Lung (tissue), 12 donors: ENCODE data around the gene CCDC150. TPM values are rescaled to one million over a fixed set of nuclear protein-coding genes. Genes with fewer than 3 reads are reported as not detected.
"Not testable (repeated sequence)": the region's sequence is repeated elsewhere in the genome, so short reads cannot be mapped to it uniquely, and the experiment has no call there.

Experiments used
- ATAC-seq: fragments of 200-7000 bp; cut with Tn5 transposase; one replicate; pipeline ENCODE4 v1.9.1; 2020; ENCODE audit warnings: moderate number of reproducible peaks; ENCODE audit not compliant: insufficient read depth, low FRiP score
- DNase-seq, 3 donors: peaks; one replicate each; pipeline ENCODE4 v3.0.0-alpha.2; 2013 to 2017
- H3K27ac ChIP-seq, 2 donors: one replicate each; pipeline ENCODE4 v1.5.1; 2013; ENCODE audit warnings: mild to moderate bottlenecking in 2 of 2, moderate library complexity in 2 of 2, control low read depth in 1 of 2, inconsistent platforms in 1 of 2, low read depth in 1 of 2, low read length in 1 of 2
- H3K27me3 ChIP-seq, 3 donors: one replicate each; pipeline ENCODE4 v1.5.1; 2013; ENCODE audit warnings: low read length in 2 of 3; ENCODE audit not compliant: control insufficient read depth in 3 of 3, insufficient read depth in 3 of 3
- H3K36me3 ChIP-seq, 4 donors: one replicate each; pipeline ENCODE4 v1.5.1; 2013; ENCODE audit warnings: low read length in 4 of 4, mild to moderate bottlenecking in 1 of 4, moderate library complexity in 1 of 4; ENCODE audit not compliant: control insufficient read depth in 4 of 4, insufficient read depth in 4 of 4
- H3K4me1 ChIP-seq, 5 donors: one replicate each; pipeline ENCODE4 v1.5.1; 2013; ENCODE audit warnings: low read length in 5 of 5, mild to moderate bottlenecking in 2 of 5, moderate library complexity in 1 of 5; ENCODE audit not compliant: control insufficient read depth in 5 of 5, insufficient read depth in 5 of 5
- H3K4me3 ChIP-seq: one replicate; pipeline ENCODE4 v1.5.1; 2013; ENCODE audit warnings: mild to moderate bottlenecking, control low read depth, moderate library complexity
- H3K9ac ChIP-seq, 2 donors: one replicate each; pipeline ENCODE4 v1.5.1; 2013; ENCODE audit warnings: low read length in 2 of 2, control low read depth in 1 of 2; ENCODE audit not compliant: insufficient read depth in 1 of 2
- H3K9me3 ChIP-seq, 4 donors: one replicate each; pipeline ENCODE4 v1.5.1; 2013; ENCODE audit warnings: low read length in 3 of 4, mild to moderate bottlenecking in 1 of 4, moderate library complexity in 1 of 4; ENCODE audit not compliant: control insufficient read depth in 4 of 4, insufficient read depth in 3 of 4
- WGBS, 2 donors: extraction: QIAGEN DNeasy Blood & Tissue Kit; methylation state at CpG; one replicate each; pipeline ENCODE4 v1.1.7; 2013; 5-methylcytosine and 5-hydroxymethylcytosine counted together
- polyA plus RNA-seq, 2 donors: library from polyadenylated mRNA; stranded (reverse); fragments of 200-250 nt; gene quantifications; one replicate each; pipeline ENCODE4 v1.2.1, GENCODE V29; 2013
- total RNA-seq, 2 donors: library from RNA; depleted of rRNA in 1 of 2; stranded (reverse); fragments of >200 nt in 1 of 2; gene quantifications; one replicate each; pipeline ENCODE4 v1.2.1, GENCODE V29; 2014 to 2021
- TF ChIP-seq, protein P1 (sequence below): IDR thresholded peaks from 2 replicates; pipeline ENCODE4 v1.5.1; 2012; ENCODE audit warnings: mild to moderate bottlenecking; ENCODE audit errors: control extremely low read depth, extremely low read depth
- donor health status: control.
- donor health status: control.
- donor health status: Bipolar disorder and iron deficiency.
- donor health status: healthy.
- donor health status: DM: yes; HTN: yes; CAD: no.

The CCDC150 gene
- total and polyA plus RNA-seq, 4 donors: 0.31 to 7.1 (median 0.93) TPM

DNA sequence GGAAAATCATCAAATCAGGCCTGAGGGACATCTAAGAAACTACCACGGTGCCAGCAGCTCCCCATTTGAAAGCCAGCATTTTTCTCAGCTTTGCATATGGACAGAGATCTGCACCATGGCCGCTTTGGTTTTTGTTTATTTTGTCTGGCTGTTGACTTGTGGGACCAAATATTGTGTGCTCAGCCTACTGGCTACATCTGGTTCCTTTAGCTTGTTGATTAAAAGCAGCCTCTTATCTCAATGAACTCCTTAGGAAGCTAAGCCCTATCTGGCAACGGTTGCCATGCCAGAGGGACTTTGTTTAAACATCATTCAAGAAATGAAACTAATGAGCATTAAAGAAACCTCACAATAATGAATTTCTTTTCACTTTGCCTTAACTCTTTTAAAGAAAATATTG is 32.4 kb upstream of the CCDC150 start:
- Histone ChIP-seq H3K27me3 (no peaks in the 10 kb centered on the region), H3K9ac (no peak overlapping the region), H3K9me3 (no peaks in the 10 kb centered on the region), H3K27ac (peak overlapping the region in 1 of 2 donors; percentile 11), H3K4me1 (peaks cover 0 to 3% (median 0%) of the 10 kb centered on the region in 5 donors), H3K4me3 (no peak overlapping the region), H3K36me3 (no peaks in the 10 kb centered on the region)
- ATAC-seq (no peak), DNase-seq (peak; percentile 29 to 77 (median 69))
- WGBS, 2 donors: 32 to 48% methylated on average over 3 of the region's 3 CpGs
- TF ChIP-seq, protein P1, sequence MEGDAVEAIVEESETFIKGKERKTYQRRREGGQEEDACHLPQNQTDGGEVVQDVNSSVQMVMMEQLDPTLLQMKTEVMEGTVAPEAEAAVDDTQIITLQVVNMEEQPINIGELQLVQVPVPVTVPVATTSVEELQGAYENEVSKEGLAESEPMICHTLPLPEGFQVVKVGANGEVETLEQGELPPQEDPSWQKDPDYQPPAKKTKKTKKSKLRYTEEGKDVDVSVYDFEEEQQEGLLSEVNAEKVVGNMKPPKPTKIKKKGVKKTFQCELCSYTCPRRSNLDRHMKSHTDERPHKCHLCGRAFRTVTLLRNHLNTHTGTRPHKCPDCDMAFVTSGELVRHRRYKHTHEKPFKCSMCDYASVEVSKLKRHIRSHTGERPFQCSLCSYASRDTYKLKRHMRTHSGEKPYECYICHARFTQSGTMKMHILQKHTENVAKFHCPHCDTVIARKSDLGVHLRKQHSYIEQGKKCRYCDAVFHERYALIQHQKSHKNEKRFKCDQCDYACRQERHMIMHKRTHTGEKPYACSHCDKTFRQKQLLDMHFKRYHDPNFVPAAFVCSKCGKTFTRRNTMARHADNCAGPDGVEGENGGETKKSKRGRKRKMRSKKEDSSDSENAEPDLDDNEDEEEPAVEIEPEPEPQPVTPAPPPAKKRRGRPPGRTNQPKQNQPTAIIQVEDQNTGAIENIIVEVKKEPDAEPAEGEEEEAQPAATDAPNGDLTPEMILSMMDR: no peak

- not testable (repeated sequence) for H3K4me1 ChIP-seq, H3K9ac ChIP-seq, H3K27ac ChIP-seq, H3K9me3 ChIP-seq, DNase-seq, H3K27me3 ChIP-seq, H3K4me3 ChIP-seq, H3K36me3 ChIP-seq, ATAC-seq
- 87 to 91% methylated on average over 5 of the region's 5 CpGs for WGBS, 2 donors
These were observed 31.6 kb upstream of the CCDC150 start for GRCh38 chr2:196607896-196608295.

DNA sequence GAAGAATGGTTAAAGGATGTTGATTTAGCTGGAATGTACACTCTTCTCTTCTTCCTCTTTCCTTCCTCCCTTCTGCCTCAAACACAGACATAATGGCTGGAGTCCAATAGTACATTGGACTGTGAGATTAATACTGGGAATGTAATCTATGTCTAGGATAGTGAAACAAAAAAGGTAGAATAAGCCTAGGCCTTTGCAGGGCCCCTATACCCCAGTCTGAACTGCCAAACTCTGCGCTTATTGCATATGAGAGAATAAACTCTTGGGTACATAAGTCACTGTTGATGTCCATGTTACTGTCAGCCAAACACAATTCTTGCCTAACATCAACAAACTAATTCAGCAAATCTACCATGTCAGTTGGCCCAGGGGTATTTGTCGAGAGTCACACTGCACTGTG is 29.7 kb upstream of the CCDC150 start:
- 97 to 98% methylated on average over 2 of the region's 2 CpGs for WGBS, 2 donors
- Histone ChIP-seq H3K36me3 (no peaks in the 10 kb centered on the region), H3K4me3 (no peak overlapping the region), H3K9ac (no peak overlapping the region), H3K27ac (no peak overlapping the region), H3K27me3 (no peaks in the 10 kb centered on the region), H3K9me3 (no peaks in the 10 kb centered on the region), H3K4me1 (peaks cover 0 to 3% (median 0%) of the 10 kb centered on the region in 5 donors)
- TF ChIP-seq, protein P1: no peak
- no peak for DNase-seq
- ATAC-seq: no peak

- ATAC-seq (no peak), DNase-seq (no peak)
- Histone ChIP-seq H3K9me3 (no peaks in the 10 kb centered on the region), H3K9ac (no peak overlapping the region), H3K4me3 (no peak overlapping the region), H3K27ac (no peak overlapping the region), H3K4me1 (peaks cover 0 to 3% (median 0%) of the 10 kb centered on the region in 5 donors), H3K36me3 (no peaks in the 10 kb centered on the region), H3K27me3 (no peaks in the 10 kb centered on the region)
- 78 to 80% methylated on average over 3 of the region's 3 CpGs for WGBS, 2 donors
- TF ChIP-seq, protein P1: no peak
These were observed 28.7 kb upstream of the CCDC150 start for GRCh38 chr2:196610796-196611195.
